Coronary artery (tissue), 2 donors: ENCODE results near the gene PCYOX1L.

Source experiments
- DNase-seq: peaks from one replicate; pipeline ENCODE4 v3.0.0-alpha.2; 2017; ENCODE audit warnings: low spot score
- H3K27ac ChIP-seq, 2 donors: fragments of 200-600 bp; sonication (generic); one replicate each; pipeline ENCODE4 v1.5.1; 2016 to 2019
- H3K4me3 ChIP-seq: fragments of 200-600 bp; sonication (generic); 2 replicates; pipeline ENCODE4 v1.5.1; 2016; ENCODE audit warnings: mild to moderate bottlenecking, moderate library complexity
- TF ChIP-seq, protein P1 (sequence below): fragments of 200-600 bp; sonication (generic); IDR thresholded peaks from one replicate; pipeline ENCODE4 v1.5.1; 2019; ENCODE audit warnings: antibody characterized with exemption

The PCYOX1L gene, protein sequence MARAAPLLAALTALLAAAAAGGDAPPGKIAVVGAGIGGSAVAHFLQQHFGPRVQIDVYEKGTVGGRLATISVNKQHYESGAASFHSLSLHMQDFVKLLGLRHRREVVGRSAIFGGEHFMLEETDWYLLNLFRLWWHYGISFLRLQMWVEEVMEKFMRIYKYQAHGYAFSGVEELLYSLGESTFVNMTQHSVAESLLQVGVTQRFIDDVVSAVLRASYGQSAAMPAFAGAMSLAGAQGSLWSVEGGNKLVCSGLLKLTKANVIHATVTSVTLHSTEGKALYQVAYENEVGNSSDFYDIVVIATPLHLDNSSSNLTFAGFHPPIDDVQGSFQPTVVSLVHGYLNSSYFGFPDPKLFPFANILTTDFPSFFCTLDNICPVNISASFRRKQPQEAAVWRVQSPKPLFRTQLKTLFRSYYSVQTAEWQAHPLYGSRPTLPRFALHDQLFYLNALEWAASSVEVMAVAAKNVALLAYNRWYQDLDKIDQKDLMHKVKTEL

DNA sequence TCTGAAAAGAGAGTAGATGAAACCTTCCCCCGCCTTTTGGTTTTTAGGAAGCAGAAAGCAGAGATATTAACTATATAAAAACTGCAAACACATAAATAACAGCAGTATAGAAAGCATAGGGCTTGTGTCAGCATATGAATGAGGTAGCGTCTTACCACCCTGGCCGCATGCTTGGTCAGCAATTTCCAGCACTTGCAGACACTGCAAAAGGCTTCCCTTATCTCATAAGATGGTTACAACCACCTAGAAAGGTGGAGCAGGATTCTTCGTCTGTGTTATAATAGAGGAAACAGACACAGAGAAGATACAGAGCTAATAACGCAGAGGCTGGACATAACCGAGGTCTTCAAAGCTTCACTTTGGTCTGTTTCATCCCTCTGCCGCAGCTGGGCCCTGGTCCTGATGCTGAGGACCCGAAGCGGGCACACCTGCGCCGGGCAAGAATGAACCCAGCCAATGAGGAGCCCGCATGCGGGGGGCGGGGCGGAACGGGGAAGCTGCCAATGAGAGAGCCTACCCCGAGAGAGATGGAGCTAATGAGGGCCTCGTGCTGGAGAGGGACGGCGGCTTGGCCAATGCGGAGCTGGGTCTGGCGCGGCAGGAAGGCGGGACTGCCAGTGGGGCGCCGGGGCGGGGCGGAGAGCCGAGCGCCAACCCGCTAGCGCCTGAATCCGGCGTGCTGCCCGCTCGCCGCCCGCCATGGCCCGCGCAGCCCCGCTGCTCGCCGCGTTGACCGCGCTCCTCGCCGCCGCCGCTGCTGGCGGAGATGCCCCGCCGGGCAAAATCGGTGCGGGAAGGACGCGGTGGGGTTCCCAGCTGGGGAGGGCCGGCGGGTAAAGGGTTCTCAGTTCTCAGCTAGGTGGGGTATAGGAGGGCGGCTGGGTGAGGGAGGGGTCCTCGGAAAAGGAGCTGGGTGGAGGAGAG is at the start of gene PCYOX1L:
TSS of gene PCYOX1L (plus strand) at position 677 of the 924 bp plus-strand sequence. CDS start at position 700, 23 bp downstream.
- DNase-seq = peak; percentile 95
- peak within 1 kb of the TSS in 1 of 2 donors; percentile 82 for H3K27ac ChIP-seq
- H3K4me3 ChIP-seq = peak within 1 kb of the TSS; percentile 85
- TF ChIP-seq, protein P1, sequence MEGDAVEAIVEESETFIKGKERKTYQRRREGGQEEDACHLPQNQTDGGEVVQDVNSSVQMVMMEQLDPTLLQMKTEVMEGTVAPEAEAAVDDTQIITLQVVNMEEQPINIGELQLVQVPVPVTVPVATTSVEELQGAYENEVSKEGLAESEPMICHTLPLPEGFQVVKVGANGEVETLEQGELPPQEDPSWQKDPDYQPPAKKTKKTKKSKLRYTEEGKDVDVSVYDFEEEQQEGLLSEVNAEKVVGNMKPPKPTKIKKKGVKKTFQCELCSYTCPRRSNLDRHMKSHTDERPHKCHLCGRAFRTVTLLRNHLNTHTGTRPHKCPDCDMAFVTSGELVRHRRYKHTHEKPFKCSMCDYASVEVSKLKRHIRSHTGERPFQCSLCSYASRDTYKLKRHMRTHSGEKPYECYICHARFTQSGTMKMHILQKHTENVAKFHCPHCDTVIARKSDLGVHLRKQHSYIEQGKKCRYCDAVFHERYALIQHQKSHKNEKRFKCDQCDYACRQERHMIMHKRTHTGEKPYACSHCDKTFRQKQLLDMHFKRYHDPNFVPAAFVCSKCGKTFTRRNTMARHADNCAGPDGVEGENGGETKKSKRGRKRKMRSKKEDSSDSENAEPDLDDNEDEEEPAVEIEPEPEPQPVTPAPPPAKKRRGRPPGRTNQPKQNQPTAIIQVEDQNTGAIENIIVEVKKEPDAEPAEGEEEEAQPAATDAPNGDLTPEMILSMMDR = no peak

DNA sequence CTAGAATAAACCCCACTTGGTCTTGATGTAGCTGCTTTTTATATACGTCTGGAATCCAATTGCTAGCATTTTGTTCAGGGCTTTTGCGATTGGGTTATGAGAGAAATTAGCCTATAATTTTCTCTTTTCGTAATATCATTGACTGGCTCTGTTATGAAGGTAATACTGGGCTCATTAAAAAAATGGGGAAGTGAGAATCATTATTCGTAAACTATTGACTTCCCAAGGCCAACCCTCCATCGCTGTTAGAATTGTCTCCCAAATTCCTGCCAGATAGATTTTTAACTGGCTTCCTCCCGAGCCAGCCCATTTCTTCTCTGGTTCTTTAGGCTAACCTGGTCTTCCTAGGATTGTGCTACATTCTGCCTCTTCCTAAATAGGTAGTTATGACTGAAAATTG is 48.5 kb upstream of the PCYOX1L start:
- no peak for DNase-seq
- H3K27ac ChIP-seq = no peak overlapping the region
- TF ChIP-seq, protein P1 = no peak
- H3K4me3 ChIP-seq = no peak overlapping the region

DNA sequence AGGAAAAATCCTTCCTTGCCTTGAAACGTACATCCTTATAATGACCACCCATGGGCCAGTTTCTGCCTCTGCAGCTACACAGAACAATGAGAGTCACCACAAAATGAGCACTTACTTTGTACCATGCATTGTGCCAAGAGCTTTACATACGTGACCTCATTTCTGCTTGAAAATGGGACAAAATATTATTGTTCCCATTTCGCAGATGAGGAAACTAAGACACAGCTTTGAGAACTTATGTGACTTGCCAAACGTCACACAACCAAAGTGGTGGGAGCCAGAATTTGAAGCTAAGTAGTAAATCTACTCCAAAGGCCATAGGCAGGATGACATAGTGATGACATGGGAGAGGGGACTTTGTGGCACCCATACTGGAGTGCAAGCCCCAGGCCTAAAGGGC is 47.4 kb upstream of the PCYOX1L start:
- Histone ChIP-seq H3K4me3 (no peak overlapping the region), H3K27ac (no peak overlapping the region)
- no peak for DNase-seq
- TF ChIP-seq, protein P1 = no peak

DNA sequence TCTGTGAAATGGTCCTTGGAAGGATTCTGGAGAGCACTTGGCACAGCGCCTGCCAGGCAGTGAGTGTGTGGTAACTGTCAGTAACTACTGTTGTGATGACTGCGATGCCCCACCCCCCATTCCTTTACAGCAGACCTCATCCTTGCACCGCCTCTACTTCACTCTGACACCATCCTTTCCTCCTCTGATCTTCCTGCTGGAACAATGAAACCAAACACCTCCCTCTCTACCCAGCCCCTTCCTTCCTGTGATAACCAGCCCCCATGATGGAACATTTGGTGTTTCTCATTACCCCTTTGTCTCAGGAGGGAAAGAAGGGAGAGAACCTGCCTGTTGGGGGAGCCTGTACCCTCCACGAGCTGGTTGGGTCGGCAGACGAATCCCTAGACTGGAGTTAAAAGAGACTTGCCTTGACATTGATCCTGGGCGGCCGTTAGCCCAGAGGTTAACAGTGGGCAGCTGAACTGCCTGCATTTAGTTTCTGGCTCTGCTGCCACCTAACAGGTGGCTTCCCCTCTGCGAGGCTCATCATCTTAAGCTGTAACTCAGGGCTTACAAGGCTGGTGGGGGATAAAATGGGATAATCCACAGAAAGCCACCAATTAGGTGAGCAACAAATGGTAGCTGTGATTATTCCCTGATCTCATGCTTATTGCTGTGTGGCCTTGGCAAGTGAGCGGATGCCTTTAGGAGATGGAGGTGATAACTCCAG is 46.7 kb upstream of the PCYOX1L start:
- TF ChIP-seq, protein P1 = no peak
- no peak for DNase-seq
- Histone ChIP-seq H3K4me3 (no peak overlapping the region), H3K27ac (no peak overlapping the region)

DNA sequence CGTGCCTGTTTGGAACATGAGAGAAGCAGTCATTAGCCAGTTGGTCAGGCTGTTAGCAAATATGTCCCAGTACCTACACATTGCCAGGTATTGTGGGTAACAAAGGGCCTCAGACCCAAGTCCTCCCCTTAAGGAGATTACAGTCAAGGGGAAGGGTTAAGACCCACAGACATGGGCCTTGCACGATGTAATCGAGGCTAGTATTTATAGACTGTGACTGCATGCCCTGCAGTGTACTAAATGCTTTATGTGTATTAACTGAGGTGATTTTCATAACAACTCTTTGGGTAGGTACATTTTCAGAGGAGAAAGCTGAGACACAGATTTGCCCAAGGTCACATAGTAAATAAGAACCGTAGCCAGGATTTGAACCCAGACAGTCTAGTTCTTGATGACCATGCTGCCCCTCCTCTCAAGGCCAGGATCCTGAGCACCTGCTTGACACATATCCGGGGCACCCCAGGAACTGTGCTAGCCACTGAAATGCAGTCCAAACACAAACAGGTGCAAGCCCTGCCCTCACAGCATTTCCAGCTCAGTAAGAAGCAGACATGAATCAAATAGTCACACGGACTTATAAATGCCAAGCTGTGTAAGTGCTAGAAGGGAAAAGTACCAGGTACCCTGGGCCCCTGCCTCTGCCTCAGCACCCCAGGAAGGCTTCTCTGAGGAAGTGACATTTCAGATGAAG is 44.5 kb upstream of the PCYOX1L start:
- no peak for DNase-seq
- TF ChIP-seq, protein P1 = no peak
- Histone ChIP-seq H3K4me3 (no peak overlapping the region), H3K27ac (no peak overlapping the region)

DNA sequence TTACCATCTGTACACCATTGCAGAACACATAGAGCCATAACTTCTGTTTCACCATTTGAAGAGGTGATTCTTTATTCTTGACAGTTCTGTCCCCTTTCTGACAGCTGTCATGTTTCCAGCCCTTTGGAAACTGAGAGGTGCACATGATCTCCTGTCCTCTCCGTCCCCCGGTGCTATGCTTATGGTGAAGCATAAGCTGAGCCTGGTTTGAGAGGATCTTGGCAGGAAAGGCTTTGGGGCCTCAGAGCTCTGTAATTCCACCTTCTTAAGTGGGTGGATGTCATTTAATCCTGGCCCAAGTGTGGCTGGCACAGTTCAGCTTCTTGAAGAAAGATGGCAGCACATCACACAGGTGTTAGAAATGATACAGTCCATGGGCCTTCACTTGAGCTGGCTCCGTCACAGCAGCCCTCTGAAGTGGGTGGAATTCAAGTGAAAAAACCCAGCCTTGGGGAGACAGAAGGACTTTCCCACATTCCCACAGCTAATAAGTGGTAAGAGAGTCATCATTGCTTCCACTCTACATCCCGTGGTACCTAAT is 43.2 kb upstream of the PCYOX1L start:
- no peak for DNase-seq
- TF ChIP-seq, protein P1 = no peak

More for the DNA sequence above, 43.2 kb upstream of the PCYOX1L start:
- H3K4me3 ChIP-seq = no peak overlapping the region
- no peak overlapping the region for H3K27ac ChIP-seq
